GM12878 (cell line): ENCODE measurements around the gene ZBTB34.

Experiments used
- CHD1 ChIP-seq: IDR thresholded peaks from 2 replicates; pipeline ENCODE4 v1.6.1; 2012; ENCODE audit warnings: low read depth, low read length, improper control_type of control experiment
- CTCF ChIP-seq, 3 experiments: IDR thresholded peaks in 2 of 3; conservative IDR thresholded peaks in 1 of 3; 2 replicates each; pipeline ENCODE4 v1.5.1; 2011; ENCODE audit warnings: low read depth in 3 of 3, low read length in 3 of 3, mild to moderate bottlenecking in 3 of 3, control low read depth in 2 of 3, moderate library complexity in 2 of 3, inconsistent platforms in 1 of 3, mixed read lengths in 1 of 3; ENCODE audit not compliant: control insufficient read depth in 2 of 3, insufficient read depth in 1 of 3; ENCODE audit errors: extremely low read depth in 1 of 3
- GATAD2B ChIP-seq: fragments of 450-650 bp; conservative IDR thresholded peaks from 2 replicates; pipeline ENCODE4 v1.6.1; 2017; ENCODE audit warnings: low read depth, mild to moderate bottlenecking, moderate library complexity
- POLR2A ChIP-seq: IDR thresholded peaks from 2 replicates; pipeline ENCODE4 v1.6.1; 2011; ENCODE audit warnings: low read depth, mild to moderate bottlenecking, low read length
- ZZZ3 ChIP-seq: IDR thresholded peaks from 2 replicates; pipeline ENCODE4 v1.6.1; 2011; ENCODE audit warnings: low read depth; ENCODE audit not compliant: control insufficient read depth, insufficient read length
- TF ChIP-seq, protein P1 (sequence below): fragments of 450-650 bp; formaldehyde crosslinking; IDR thresholded peaks from 2 replicates; pipeline ENCODE4 v1.5.0; 2022; ENCODE audit warnings: mild to moderate bottlenecking, missing genetic modification characterization

DNA sequence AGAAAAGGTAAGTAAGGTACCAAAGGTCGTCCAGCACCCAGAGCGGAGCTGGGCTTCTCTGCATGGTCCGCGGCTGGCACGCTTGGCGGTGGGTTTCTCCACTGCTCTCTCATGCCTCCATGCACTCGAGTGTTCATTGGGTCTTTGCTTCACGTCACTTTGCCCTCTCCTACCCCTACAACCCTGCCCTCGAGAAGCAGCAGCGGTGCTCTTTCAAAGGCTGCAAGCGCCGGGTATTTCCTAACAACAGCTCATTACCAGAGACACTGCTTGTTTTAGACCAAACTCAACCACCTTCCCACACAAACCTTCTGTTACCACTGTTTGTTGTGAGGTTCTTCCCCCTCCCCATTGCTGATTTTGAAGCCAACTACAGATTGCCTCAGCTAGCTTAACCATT is 21.5 kb upstream of the ZBTB34 start:
- TF ChIP-seq POLR2A (no peak), CTCF (IDR thresholded peaks at IDR 0.05 in 2 of 3, conservative IDR thresholded peaks at IDR 0.05 in 1 of 3; ENCODE audit: control insufficient read depth in 2 of 3, extremely low read depth in 1 of 3, insufficient read depth in 1 of 3, low read depth in 3 of 3, low read length in 3 of 3) (no peak), CHD1 (no peak), ZZZ3 (no peak), GATAD2B (no peak)
- TF ChIP-seq, protein P1, sequence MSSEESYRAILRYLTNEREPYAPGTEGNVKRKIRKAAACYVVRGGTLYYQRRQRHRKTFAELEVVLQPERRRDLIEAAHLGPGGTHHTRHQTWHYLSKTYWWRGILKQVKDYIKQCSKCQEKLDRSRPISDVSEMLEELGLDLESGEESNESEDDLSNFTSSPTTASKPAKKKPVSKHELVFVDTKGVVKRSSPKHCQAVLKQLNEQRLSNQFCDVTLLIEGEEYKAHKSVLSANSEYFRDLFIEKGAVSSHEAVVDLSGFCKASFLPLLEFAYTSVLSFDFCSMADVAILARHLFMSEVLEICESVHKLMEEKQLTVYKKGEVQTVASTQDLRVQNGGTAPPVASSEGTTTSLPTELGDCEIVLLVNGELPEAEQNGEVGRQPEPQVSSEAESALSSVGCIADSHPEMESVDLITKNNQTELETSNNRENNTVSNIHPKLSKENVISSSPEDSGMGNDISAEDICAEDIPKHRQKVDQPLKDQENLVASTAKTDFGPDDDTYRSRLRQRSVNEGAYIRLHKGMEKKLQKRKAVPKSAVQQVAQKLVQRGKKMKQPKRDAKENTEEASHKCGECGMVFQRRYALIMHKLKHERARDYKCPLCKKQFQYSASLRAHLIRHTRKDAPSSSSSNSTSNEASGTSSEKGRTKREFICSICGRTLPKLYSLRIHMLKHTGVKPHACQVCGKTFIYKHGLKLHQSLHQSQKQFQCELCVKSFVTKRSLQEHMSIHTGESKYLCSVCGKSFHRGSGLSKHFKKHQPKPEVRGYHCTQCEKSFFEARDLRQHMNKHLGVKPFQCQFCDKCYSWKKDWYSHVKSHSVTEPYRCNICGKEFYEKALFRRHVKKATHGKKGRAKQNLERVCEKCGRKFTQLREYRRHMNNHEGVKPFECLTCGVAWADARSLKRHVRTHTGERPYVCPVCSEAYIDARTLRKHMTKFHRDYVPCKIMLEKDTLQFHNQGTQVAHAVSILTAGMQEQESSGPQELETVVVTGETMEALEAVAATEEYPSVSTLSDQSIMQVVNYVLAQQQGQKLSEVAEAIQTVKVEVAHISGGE (CRISPR knock-in tag), result no peak
